ENCODE data around the gene GCKR. TPM values are rescaled to one million over a fixed set of nuclear protein-coding genes. Genes with fewer than 3 reads are reported as not detected.

GCKR gene
- total and polyA plus RNA-seq, 2 donors (not counting 3 experiments of a cell fraction or from before 2014, with no cell fraction given), result 0.27 to 0.52 TPM

DNA sequence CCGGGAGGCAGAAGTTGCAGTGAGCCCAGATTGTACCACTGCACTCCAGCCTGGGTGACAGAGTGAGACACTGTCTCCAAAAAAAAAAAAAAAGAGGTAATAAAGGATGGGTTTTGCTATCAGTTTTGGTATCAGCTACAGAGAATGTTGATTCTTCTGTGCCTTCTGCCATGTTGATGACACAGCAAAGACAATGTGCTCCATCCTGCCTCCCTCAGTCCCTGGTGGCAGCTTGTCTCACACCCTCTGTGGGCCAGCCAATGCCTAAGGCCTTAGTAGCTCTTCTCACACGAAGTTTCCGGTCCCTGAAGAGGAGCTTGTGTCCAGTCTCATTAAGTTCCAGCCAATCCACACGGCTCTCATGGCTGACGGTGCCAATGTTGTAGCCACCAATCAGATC, 24.7 kb upstream of the GCKR start:
- no peaks in the 10 kb centered on the region for H3K9me3 ChIP-seq (replicated peaks; ENCODE audit: control insufficient read depth, insufficient read depth, low read length)
- H3K9ac ChIP-seq (replicated peaks; ENCODE audit: extremely low read depth, insufficient read depth, low read length), result no peak overlapping the region
- no peak overlapping the region for H2AFZ ChIP-seq (ENCODE audit: low read depth, low read length)
- CTCF ChIA-PET, result interaction anchor here (0.8 to 1.9 kb wide), 2 partner anchors 9 to 150 kb away, joined by 3 to 5 read pairs; no protein-coding TSS in a partner anchor
- no peaks in the 10 kb centered on the region for H3K9me1 ChIP-seq (replicated peaks; ENCODE audit: control insufficient read depth, extremely low read depth, insufficient read depth, low read length)
- H3K36me3 ChIP-seq (ENCODE audit: control insufficient read depth in 2 of 2, extremely low read depth in 1 of 2, insufficient read depth in 2 of 2, low read length in 2 of 2), result peaks cover 1 to 3% of the 10 kb centered on the region in 2 experiments
- BruUV-seq (replicated peaks), result no TSS peak
- DNase-seq (ENCODE audit: low read depth, low spot score) (no peak), FAIRE-seq (no peak)
- intact Hi-C loops (cut with micrococcal nuclease), result no loop called here
- no peak for TF ChIP-seq GATA2 (IDR thresholded peaks at IDR 0.05; ENCODE audit: insufficient read depth, insufficient read length, low read depth, low read length)
- H3K79me2 ChIP-seq (ENCODE audit: control insufficient read depth, insufficient read depth, low read length), result no peaks in the 10 kb centered on the region
- POLR2A ChIA-PET, result no interaction called here
- no peaks in the 10 kb centered on the region for H3K4me1 ChIP-seq (ENCODE audit: control insufficient read depth, extremely low read depth, insufficient read depth, low read length)
- no peak overlapping the region for H3K27ac ChIP-seq (ENCODE audit: insufficient read depth, low read depth, low read length)
- H3K4me3 ChIP-seq (replicated peaks in 1 of 3; ENCODE audit: insufficient read depth in 1 of 3, low read depth in 1 of 3, low read length in 3 of 3), result no peak overlapping the region
- no peak overlapping the region for H3K4me2 ChIP-seq (ENCODE audit: insufficient read depth, low read length)
- no peaks in the 10 kb centered on the region for H3K27me3 ChIP-seq (ENCODE audit: control insufficient read depth in 2 of 2, insufficient read depth in 2 of 2, low read length in 2 of 2)
- dilution Hi-C loops (cut with MboI; ENCODE audit: extremely low pct_ligation_motif_present, low sequenced_read_pairs), result loop anchor here (25.0 kb wide), 1 partner anchor 115 kb away; the partner anchor contains the start of gene ZNF512
- no peaks in the 10 kb centered on the region for H4K20me1 ChIP-seq (replicated peaks; ENCODE audit: control insufficient read depth, extremely low read depth, insufficient read depth, low read length)

DNA sequence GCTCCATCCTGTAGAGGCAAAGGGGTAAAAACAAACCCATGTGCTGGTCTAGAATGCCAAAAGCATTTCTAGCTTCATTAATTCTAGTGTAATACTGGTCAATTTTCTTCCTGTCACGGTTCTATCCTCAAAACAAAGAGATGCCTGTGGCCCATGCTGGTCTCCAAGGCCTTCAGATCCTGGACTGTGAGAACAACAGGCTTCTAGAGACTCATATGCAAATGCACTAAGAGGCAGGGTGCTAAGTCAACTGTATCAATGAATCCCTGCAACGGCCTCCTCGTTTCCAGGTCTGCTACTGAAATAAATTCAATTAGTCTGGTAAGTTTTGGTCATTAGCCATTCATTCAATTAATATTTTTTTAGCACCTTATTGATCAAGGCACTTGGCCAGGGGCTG, 11.1 kb upstream of the GCKR start:
- H3K9ac ChIP-seq (replicated peaks; ENCODE audit: extremely low read depth, insufficient read depth, low read length), result no peak overlapping the region
- H3K4me2 ChIP-seq (ENCODE audit: insufficient read depth, low read length), result no peak overlapping the region
- FAIRE-seq (no peak), DNase-seq (ENCODE audit: low read depth, low spot score) (no peak)
- intact Hi-C loops (cut with micrococcal nuclease) (no loop called here), dilution Hi-C loops (cut with MboI; ENCODE audit: extremely low pct_ligation_motif_present, low sequenced_read_pairs) (no loop called here)
- ChIA-PET CTCF (no interaction called here), POLR2A (no interaction called here)
- no peaks in the 10 kb centered on the region for H3K27me3 ChIP-seq (ENCODE audit: control insufficient read depth in 2 of 2, insufficient read depth in 2 of 2, low read length in 2 of 2)
- no peak overlapping the region for H2AFZ ChIP-seq (ENCODE audit: low read depth, low read length)
- no peaks in the 10 kb centered on the region for H3K9me1 ChIP-seq (replicated peaks; ENCODE audit: control insufficient read depth, extremely low read depth, insufficient read depth, low read length)
- no TSS peak for BruUV-seq (replicated peaks)
- peaks cover 13% of the 10 kb centered on the region for H3K4me1 ChIP-seq (ENCODE audit: control insufficient read depth, extremely low read depth, insufficient read depth, low read length)
- TF ChIP-seq EZH2 (IDR thresholded peaks at IDR 0.05; ENCODE audit: borderline replicate concordance, low read depth, low read length, severe bottlenecking) (no peak), JUN (IDR thresholded peaks at IDR 0.05; ENCODE audit: borderline replicate concordance, insufficient read depth, insufficient read length, low read depth) (no peak), MYC (IDR thresholded peaks at IDR 0.05; ENCODE audit: low read depth, low read length) (no peak), GATA2 (IDR thresholded peaks at IDR 0.05; ENCODE audit: insufficient read depth, insufficient read length, low read depth, low read length) (no peak), POLR2AphosphoS5 (IDR thresholded peaks at IDR 0.05; ENCODE audit: insufficient read depth, low read depth, low read length) (no peak), FOS (IDR thresholded peaks at IDR 0.05; ENCODE audit: borderline replicate concordance, insufficient read depth, low read length) (no peak), POLR2A (IDR thresholded peaks at IDR 0.05; ENCODE audit: low read depth, low read length) (no peak)
- TF ChIP-seq, protein P1, sequence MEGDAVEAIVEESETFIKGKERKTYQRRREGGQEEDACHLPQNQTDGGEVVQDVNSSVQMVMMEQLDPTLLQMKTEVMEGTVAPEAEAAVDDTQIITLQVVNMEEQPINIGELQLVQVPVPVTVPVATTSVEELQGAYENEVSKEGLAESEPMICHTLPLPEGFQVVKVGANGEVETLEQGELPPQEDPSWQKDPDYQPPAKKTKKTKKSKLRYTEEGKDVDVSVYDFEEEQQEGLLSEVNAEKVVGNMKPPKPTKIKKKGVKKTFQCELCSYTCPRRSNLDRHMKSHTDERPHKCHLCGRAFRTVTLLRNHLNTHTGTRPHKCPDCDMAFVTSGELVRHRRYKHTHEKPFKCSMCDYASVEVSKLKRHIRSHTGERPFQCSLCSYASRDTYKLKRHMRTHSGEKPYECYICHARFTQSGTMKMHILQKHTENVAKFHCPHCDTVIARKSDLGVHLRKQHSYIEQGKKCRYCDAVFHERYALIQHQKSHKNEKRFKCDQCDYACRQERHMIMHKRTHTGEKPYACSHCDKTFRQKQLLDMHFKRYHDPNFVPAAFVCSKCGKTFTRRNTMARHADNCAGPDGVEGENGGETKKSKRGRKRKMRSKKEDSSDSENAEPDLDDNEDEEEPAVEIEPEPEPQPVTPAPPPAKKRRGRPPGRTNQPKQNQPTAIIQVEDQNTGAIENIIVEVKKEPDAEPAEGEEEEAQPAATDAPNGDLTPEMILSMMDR (IDR thresholded peaks at IDR 0.05; ENCODE audit: extremely low read depth in 1 of 2, insufficient read depth in 1 of 2, low read depth in 1 of 2, low read length in 2 of 2), result no peak
- TF ChIP-seq, protein P2, sequence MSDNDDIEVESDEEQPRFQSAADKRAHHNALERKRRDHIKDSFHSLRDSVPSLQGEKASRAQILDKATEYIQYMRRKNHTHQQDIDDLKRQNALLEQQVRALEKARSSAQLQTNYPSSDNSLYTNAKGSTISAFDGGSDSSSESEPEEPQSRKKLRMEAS (IDR thresholded peaks at IDR 0.05; ENCODE audit: insufficient read depth, insufficient read length), result no peak
- no peaks in the 10 kb centered on the region for H4K20me1 ChIP-seq (replicated peaks; ENCODE audit: control insufficient read depth, extremely low read depth, insufficient read depth, low read length)
- no peaks in the 10 kb centered on the region for H3K9me3 ChIP-seq (replicated peaks; ENCODE audit: control insufficient read depth, insufficient read depth, low read length)
- no peak overlapping the region for H3K4me3 ChIP-seq (replicated peaks in 1 of 3; ENCODE audit: insufficient read depth in 1 of 3, low read depth in 1 of 3, low read length in 3 of 3)
- H3K79me2 ChIP-seq (ENCODE audit: control insufficient read depth, insufficient read depth, low read length), result no peaks in the 10 kb centered on the region
- H3K27ac ChIP-seq (ENCODE audit: insufficient read depth, low read depth, low read length), result no peak overlapping the region
- peaks cover 0 to 15% of the 10 kb centered on the region in 2 experiments for H3K36me3 ChIP-seq (ENCODE audit: control insufficient read depth in 2 of 2, extremely low read depth in 1 of 2, insufficient read depth in 2 of 2, low read length in 2 of 2)
